ENCODE measurements around the gene ZDHHC5. TPM values are rescaled to one million over a fixed set of nuclear protein-coding genes. Genes with fewer than 3 reads are reported as not detected.

Gene ZDHHC5
- total RNA-seq, 1 experiment from 2014 or later = 65.2 TPM

- Mint-ChIP-seq H3K36me3 (ENCODE audit: insufficient read depth in 1 of 3, low read depth in 3 of 3) (peaks cover 0 to 6% (median 0%) of the 10 kb centered on the region in 3 experiments; a peak in 2 of 7 replicates), H3K4me1 (peaks cover 39 to 63% of the 10 kb centered on the region in 2 experiments), H3K27me3 (ENCODE audit: low read depth) (peaks cover 52% of the 10 kb centered on the region), H3K27ac (peak overlapping the region in 1 of 3 experiments; percentile 17; a peak in 1 of 7 replicates), H3K9me3 (no peaks in the 10 kb centered on the region; a peak in 1 of 5 replicates), H3K4me3 (peak overlapping the region in 1 of 2 experiments; percentile 17; a peak in 2 of 5 replicates)
- no peak overlapping the region for H2BK120ac ChIP-seq (ENCODE audit: low read depth, low read length, poor library complexity, severe bottlenecking)
- no peak for TF ChIP-seq CTCF (conservative IDR thresholded peaks at IDR 0.05)
- no peak overlapping the region for H2AK5ac ChIP-seq (ENCODE audit: insufficient read length, low read length)
- H3K4me1 ChIP-seq (ENCODE audit: insufficient read depth, low read length) = peaks cover 5% of the 10 kb centered on the region; the same call in 1 of the 2 replicates
- H3K4ac ChIP-seq (ENCODE audit: low read depth, low read length) = no peak overlapping the region
- peaks cover 4% of the 10 kb centered on the region; the same call in 1 of the 2 replicates for H3K79me2 ChIP-seq (ENCODE audit: insufficient read depth, low read length)
- no peak overlapping the region for H3K27ac ChIP-seq (ENCODE audit: insufficient read length, low read depth, low read length)
- H4K91ac ChIP-seq (ENCODE audit: insufficient read length, low read depth, low read length) = no peak overlapping the region
- H3T11ph ChIP-seq (ENCODE audit: low read length) = no peak overlapping the region
- H3K4me2 ChIP-seq (ENCODE audit: insufficient read depth, insufficient read length, low read length) = no peak overlapping the region
- no peak overlapping the region for H2BK5ac ChIP-seq (ENCODE audit: insufficient read length, low read length)
- no peaks in the 10 kb centered on the region for H3K79me1 ChIP-seq (ENCODE audit: insufficient read depth, low read depth, low read length, poor library complexity, severe bottlenecking)
- no peak overlapping the region for H4K5ac ChIP-seq (ENCODE audit: insufficient read length, low read depth, low read length)
- H3K23me2 ChIP-seq (ENCODE audit: insufficient read length, low read depth, low read length, poor library complexity, severe bottlenecking) = peaks cover 21% of the 10 kb centered on the region
- H2BK15ac ChIP-seq (ENCODE audit: low read depth, low read length) = no peak overlapping the region
- no peak overlapping the region for H3K18ac ChIP-seq (ENCODE audit: insufficient read length, low read depth, low read length)
- no peak overlapping the region for H3K56ac ChIP-seq (ENCODE audit: insufficient read length, low read depth, low read length)
- H3K9ac ChIP-seq (ENCODE audit: extremely low read depth, insufficient read length, low read length) = no peak overlapping the region
- no CpG with 5 or more reads among the region's 3 CpGs for WGBS (ENCODE audit: extremely low coverage, insufficient read length, low lambda C conversion rate)
- no peak overlapping the region for H2AFZ ChIP-seq (ENCODE audit: low read length)
- H3K14ac ChIP-seq (ENCODE audit: insufficient read depth, low read length) = no peak overlapping the region
- H4K8ac ChIP-seq (replicated peaks; ENCODE audit: insufficient read length, low read depth, low read length) = no peak overlapping the region
- H3K9me3 ChIP-seq (ENCODE audit: control insufficient read depth, low read depth, low read length) = no peaks in the 10 kb centered on the region
- no peaks in the 10 kb centered on the region; the same call in 1 of the 2 replicates for H3K27me3 ChIP-seq (ENCODE audit: insufficient read depth, low read length)
- H3K23ac ChIP-seq (ENCODE audit: insufficient read length, low read depth, low read length) = no peak overlapping the region
- H4K20me1 ChIP-seq (ENCODE audit: control insufficient read depth, insufficient read depth, insufficient read length) = no peaks in the 10 kb centered on the region
- no peak for DNase-seq
- no peak overlapping the region for H2BK12ac ChIP-seq (ENCODE audit: insufficient read length, low read depth, low read length)
- H2BK20ac ChIP-seq (ENCODE audit: low read depth, low read length, poor library complexity, severe bottlenecking) = no peak overlapping the region
Observed at GRCh38 chr11:57653163-57653562, 14.8 kb upstream of the ZDHHC5 start.

Data from H9 (cell line).